HepG2 (cell line): ENCODE measurements around the gene CLUH. TPM values are rescaled to one million over a fixed set of nuclear protein-coding genes. Genes with fewer than 3 reads are reported as not detected.

Experiments
- ATAC-seq: fragments of 200-7000 bp; cut with Tn5 transposase; 3 replicates; pipeline ENCODE4 v1.9.1; 2020; ENCODE audit warnings: mild to moderate bottlenecking, moderate library complexity
- BruUV-seq: library from RNA; stranded (reverse); fragments of 400-500 nt; replicated peaks from 2 replicates; lab custom pipeline; 2021; lab: Mats Ljungman, UMichigan
- CTCF ChIA-PET: fragments of 300-600 bp; formaldehyde crosslinking; extraction: SDS; loops from one replicate; lab custom pipeline; 2021; ENCODE audit warnings: low total read pairs, inconsistent platforms, low intra/inter-chr PET ratio; lab: Yijun Ruan, JAX
- POLR2A ChIA-PET: fragments of 350-600 bp; sonication (Branson Sonifier 250); formaldehyde crosslinking; loops from one replicate; lab custom pipeline; 2020; ENCODE audit warnings: antibody characterized with exemption, inconsistent platforms; lab: Yijun Ruan, JAX
- DNase-seq: peaks from one replicate; pipeline ENCODE4 v3.0.0-alpha.2; 2015; ENCODE audit warnings: low spot score
- FAIRE-seq: peaks from 3 replicates; lab custom pipeline; 2011; peaks lifted over from hg19 to GRCh38; lab: Jason Lieb, UNC
- H2AFZ ChIP-seq: one replicate; pipeline ENCODE4 v1.6.1; 2011; ENCODE audit warnings: low read length, inconsistent platforms
- H3K27ac ChIP-seq: fragments of 300-600 bp; 3 replicates; pipeline ENCODE4 v1.8.0; 2011; ENCODE audit warnings: mixed run types, mild to moderate bottlenecking, mixed read lengths, low read length, inconsistent platforms; ENCODE audit not compliant: insufficient read depth; ENCODE audit errors: extremely low read length
- H3K27me3 ChIP-seq, 2 experiments: fragments of 200-600 bp in 1 of 2; 2 replicates in 1 of 2; 3 replicates in 1 of 2; pipeline versions ENCODE4 v1.6.0 to v1.8.0; 2011; ENCODE audit warnings: low read length in 2 of 2, mild to moderate bottlenecking in 2 of 2, moderate library complexity in 2 of 2, inconsistent platforms in 1 of 2; ENCODE audit not compliant: insufficient read depth in 2 of 2, control insufficient read depth in 1 of 2
- H3K36me3 ChIP-seq, 2 experiments: fragments of 200-600 bp in 1 of 2; replicated peaks in 1 of 2; 2 replicates in 1 of 2; 3 replicates in 1 of 2; pipeline versions ENCODE4 v1.5.1 to v1.8.0; 2011; ENCODE audit warnings: low read length in 2 of 2, inconsistent platforms in 1 of 2; ENCODE audit not compliant: insufficient read depth in 2 of 2, control insufficient read depth in 1 of 2
- H3K4me1 ChIP-seq: 2 replicates; pipeline ENCODE4 v1.5.1; 2012; ENCODE audit warnings: low read length, inconsistent platforms; ENCODE audit not compliant: insufficient read depth
- H3K4me2 ChIP-seq: 2 replicates; pipeline ENCODE4 v1.6.0; 2011; ENCODE audit warnings: low read depth, low read length, inconsistent platforms
- H3K4me3 ChIP-seq, 3 experiments: fragments of 200-600 bp in 1 of 3; sonication (generic), shearing (Covaris generic) in 1 of 3; replicated peaks in 1 of 3; 2 replicates each; pipeline ENCODE4 v1.5.1; 2011 to 2016; ENCODE audit warnings: low read length in 3 of 3, inconsistent platforms in 2 of 3, low read depth in 2 of 3, mild to moderate bottlenecking in 2 of 3, control low read depth in 1 of 3, mixed read lengths in 1 of 3; ENCODE audit not compliant: insufficient read depth in 1 of 3
- H3K79me2 ChIP-seq: one replicate; pipeline ENCODE4 v1.6.1; 2011; ENCODE audit warnings: low read length, inconsistent platforms; ENCODE audit not compliant: insufficient read depth
- H3K9ac ChIP-seq: 2 replicates; pipeline ENCODE4 v1.6.0; 2011; ENCODE audit warnings: mild to moderate bottlenecking, low read depth, low read length, inconsistent platforms; ENCODE audit not compliant: insufficient read depth
- H3K9me3 ChIP-seq: 2 replicates; pipeline ENCODE4 v1.5.1; 2012; ENCODE audit warnings: mild to moderate bottlenecking, low read length
- H4K20me1 ChIP-seq: 2 replicates; pipeline ENCODE4 v1.6.0; 2011; ENCODE audit warnings: inconsistent platforms, mild to moderate bottlenecking, low read length, moderate library complexity; ENCODE audit not compliant: insufficient read depth
- ARNT ChIP-seq: fragments of 450-650 bp; IDR thresholded peaks from 2 replicates; pipeline ENCODE4 v1.6.1; 2017
- CHCHD3 ChIP-seq: sonication (generic); formaldehyde crosslinking; IDR thresholded peaks from 2 replicates; pipeline ENCODE4 v1.8.0; 2022; ENCODE audit warnings: mild to moderate bottlenecking, missing genetic modification reagents, moderate library complexity
- FOXK1 ChIP-seq: sonication (generic); formaldehyde crosslinking; IDR thresholded peaks from 2 replicates; pipeline ENCODE4 v1.4.0; 2020; ENCODE audit warnings: low read depth, missing genetic modification reagents, borderline replicate concordance
- SAFB2 ChIP-seq: sonication (generic); formaldehyde crosslinking; IDR thresholded peaks from 2 replicates; pipeline ENCODE4 v1.5.1; 2020; ENCODE audit warnings: missing genetic modification reagents, low read depth, mild to moderate bottlenecking, borderline replicate concordance
- TAF1 ChIP-seq: sonication (generic); formaldehyde crosslinking; IDR thresholded peaks from 2 replicates; pipeline ENCODE4 v1.4.0; 2020; ENCODE audit warnings: missing genetic modification reagents
- WGBS: methylation state at CpG from one replicate; pipeline ENCODE4 v1.1.6; 2017; ENCODE audit warnings: low lambda C conversion rate; 5-methylcytosine and 5-hydroxymethylcytosine counted together
- in situ Hi-C: cut with HindIII; loops from 2 replicates; pipeline ENCODE4 v1.10.0; 2017; ENCODE audit warnings: low pct_unique_long_range_greater_than_20kb; ENCODE audit not compliant: extremely low pct_ligation_motif_present
- intact Hi-C: fragments of 100-400 bp; cut with micrococcal nuclease; formaldehyde crosslinking; loops from one replicate; pipeline ENCODE4 v1.10.0; 2022; ENCODE audit not compliant: unreplicated experiment
- polyA plus RNA-seq, 8 experiments: library from polyadenylated mRNA; depleted of rRNA in 3 of 8; stranded (reverse) in 7 of 8; unstranded in 1 of 8; fragments of >200 nt; fragmentation: Illumina TruSeq in 4 of 8; extraction: Trizol in 4 of 8; gene quantifications; 2 replicates each; pipeline versions ENCODE4 v1.2.1 to v1.2.3, GENCODE V29; 2011 to 2016; ENCODE audit warnings: low read depth in 4 of 8, missing spikeins in 1 of 8, mixed read lengths in 1 of 8; ENCODE audit not compliant: insufficient read depth in 1 of 8
- total RNA-seq, 5 experiments: library from RNA; depleted of rRNA; stranded (reverse); fragments of >200 nt; fragmentation: Illumina TruSeq; extraction: Trizol; gene quantifications; 2 replicates each; pipeline ENCODE4 v1.2.3, GENCODE V29; 2016; ENCODE audit warnings: low read depth in 1 of 5
- TF ChIP-seq, protein P1 (sequence below): conservative IDR thresholded peaks from 2 replicates; pipeline ENCODE4 v1.6.1; 2018; ENCODE audit warnings: missing genetic modification reagents
- TF ChIP-seq, protein P2 (sequence below): sonication (generic); formaldehyde crosslinking; IDR thresholded peaks from 2 replicates; pipeline ENCODE4 v1.5.0; 2020; ENCODE audit warnings: mild to moderate bottlenecking, missing genetic modification reagents

CLUH gene
- total and polyA plus RNA-seq, 2 of the 13 experiments (the other 11 are each of a cell fraction or from before 2014, with no cell fraction given) = 30.9 to 60.5 TPM

DNA sequence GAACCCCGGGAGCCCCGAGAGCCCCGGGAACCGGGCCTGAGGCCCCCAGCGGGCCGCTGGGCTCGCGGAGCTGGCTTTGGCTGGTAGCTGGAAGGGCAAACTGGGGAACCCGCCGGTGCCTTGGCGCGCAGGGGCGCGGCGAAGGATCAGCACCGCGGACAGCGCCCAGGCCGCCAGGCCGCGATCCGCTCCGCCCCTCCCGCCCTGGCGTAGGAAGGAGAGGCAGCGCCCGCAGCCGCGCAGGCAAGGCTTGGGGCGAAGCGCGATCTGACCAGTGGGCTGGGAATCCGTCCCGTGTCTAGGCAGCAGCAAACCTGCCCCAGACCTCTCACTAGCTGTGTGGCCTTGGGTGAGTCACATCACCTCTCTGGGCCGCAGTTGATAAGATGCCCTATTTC, 38.2 kb upstream of the CLUH start (continued):
- peak; percentile 48; the same call in 1 of the 2 replicates for TF ChIP-seq TAF1 (CRISPR knock-in tag)
- peak; percentile 81; the same call in 1 of the 2 replicates for TF ChIP-seq FOXK1 (CRISPR knock-in tag)
- TF ChIP-seq, protein P1, sequence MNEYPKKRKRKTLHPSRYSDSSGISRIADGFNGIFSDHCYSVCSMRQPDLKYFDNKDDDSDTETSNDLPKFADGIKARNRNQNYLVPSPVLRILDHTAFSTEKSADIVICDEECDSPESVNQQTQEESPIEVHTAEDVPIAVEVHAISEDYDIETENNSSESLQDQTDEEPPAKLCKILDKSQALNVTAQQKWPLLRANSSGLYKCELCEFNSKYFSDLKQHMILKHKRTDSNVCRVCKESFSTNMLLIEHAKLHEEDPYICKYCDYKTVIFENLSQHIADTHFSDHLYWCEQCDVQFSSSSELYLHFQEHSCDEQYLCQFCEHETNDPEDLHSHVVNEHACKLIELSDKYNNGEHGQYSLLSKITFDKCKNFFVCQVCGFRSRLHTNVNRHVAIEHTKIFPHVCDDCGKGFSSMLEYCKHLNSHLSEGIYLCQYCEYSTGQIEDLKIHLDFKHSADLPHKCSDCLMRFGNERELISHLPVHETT = peak; percentile 87; the same call in 1 of the 2 replicates
- peak; percentile 90 for TF ChIP-seq SAFB2 (CRISPR knock-in tag)
- TF ChIP-seq ARNT = no peak

DNA sequence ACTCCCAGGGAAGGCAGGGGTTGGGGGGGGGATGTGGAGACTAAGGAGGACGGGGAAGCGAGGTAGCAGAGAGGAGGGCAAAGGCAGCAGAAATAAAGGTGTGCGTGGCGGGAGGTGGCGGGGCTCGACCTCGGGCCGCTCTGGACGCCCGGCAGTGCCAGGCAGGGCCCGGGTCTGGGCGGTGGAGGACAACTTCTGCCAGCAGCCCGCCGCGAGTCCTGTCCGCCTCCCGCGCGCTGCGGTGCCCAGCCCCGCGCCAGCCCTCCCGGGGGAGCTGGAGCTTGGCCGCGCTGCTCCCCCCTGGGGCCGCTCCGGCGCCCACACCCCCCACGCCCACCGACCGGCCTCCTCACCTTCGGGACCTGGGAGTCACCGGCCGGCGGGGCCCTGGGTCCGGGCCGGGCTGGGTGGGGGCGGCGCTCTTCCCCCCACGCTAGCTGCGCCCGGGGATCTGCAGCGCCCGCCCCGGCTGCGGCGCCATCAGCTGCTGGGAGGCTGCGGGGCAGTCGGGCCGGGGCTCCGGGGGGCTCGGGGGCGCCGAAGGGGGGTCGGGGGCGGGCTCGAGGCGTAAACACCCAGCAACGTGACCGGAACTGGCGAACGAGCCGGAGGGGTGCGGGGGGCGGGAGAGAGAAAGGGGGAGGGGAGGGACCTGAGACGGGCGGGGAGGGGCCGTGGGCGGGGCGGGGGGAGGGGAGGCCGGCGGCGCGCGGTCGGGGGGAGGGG, 37.7 kb upstream of the CLUH start, which contains the start of gene CCDC92B:
Gene CCDC92B, minus strand, starts transcription at position 595 of the 726 bp plus-strand sequence. CDS start 14,507 bp downstream, outside the sequence.
- DNase-seq (no peak), ATAC-seq (peak; percentile 34)
- CTCF ChIA-PET = no interaction called here
- Histone ChIP-seq H3K4me2 (no peak within 1 kb of the TSS), H3K9me3 (no peaks in the 10 kb centered on the region), H3K4me3 (peak within 1 kb of the TSS in 1 of 3 experiments; percentile 28; a peak in 1 of 6 replicates), H4K20me1 (peaks cover 6% of the 10 kb centered on the region; the same call in 1 of the 2 replicates), H3K79me2 (no peaks in the 10 kb centered on the region), H3K4me1 (no peaks in the 10 kb centered on the region)
- WGBS = 22% methylated on average over 25 of the region's 76 CpGs
- TF ChIP-seq CHCHD3 (CRISPR knock-in tag) = no peak
- TF ChIP-seq, protein P2, sequence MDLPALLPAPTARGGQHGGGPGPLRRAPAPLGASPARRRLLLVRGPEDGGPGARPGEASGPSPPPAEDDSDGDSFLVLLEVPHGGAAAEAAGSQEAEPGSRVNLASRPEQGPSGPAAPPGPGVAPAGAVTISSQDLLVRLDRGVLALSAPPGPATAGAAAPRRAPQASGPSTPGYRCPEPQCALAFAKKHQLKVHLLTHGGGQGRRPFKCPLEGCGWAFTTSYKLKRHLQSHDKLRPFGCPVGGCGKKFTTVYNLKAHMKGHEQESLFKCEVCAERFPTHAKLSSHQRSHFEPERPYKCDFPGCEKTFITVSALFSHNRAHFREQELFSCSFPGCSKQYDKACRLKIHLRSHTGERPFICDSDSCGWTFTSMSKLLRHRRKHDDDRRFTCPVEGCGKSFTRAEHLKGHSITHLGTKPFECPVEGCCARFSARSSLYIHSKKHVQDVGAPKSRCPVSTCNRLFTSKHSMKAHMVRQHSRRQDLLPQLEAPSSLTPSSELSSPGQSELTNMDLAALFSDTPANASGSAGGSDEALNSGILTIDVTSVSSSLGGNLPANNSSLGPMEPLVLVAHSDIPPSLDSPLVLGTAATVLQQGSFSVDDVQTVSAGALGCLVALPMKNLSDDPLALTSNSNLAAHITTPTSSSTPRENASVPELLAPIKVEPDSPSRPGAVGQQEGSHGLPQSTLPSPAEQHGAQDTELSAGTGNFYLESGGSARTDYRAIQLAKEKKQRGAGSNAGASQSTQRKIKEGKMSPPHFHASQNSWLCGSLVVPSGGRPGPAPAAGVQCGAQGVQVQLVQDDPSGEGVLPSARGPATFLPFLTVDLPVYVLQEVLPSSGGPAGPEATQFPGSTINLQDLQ (CRISPR knock-in tag) = 0 out of 2 replicates have a peak, but pooled peaks have one; percentile 9
- TF ChIP-seq, all 625 proteins: peak for 1
- POLR2A ChIA-PET = interaction anchor here (1.1 kb wide), 1 partner anchor 38 kb away, joined by 4 read pairs; no protein-coding TSS in a partner anchor
- Histone ChIP-seq H3K9ac (no peak within 1 kb of the TSS), H2AFZ (no peak within 1 kb of the TSS), H3K36me3 (no peaks in the 10 kb centered on the region), H3K27me3 (peaks cover 2 to 41% of the 10 kb centered on the region in 2 experiments; a peak in 2 of 5 replicates), H3K27ac (no peak within 1 kb of the TSS)
- no peak for FAIRE-seq
- in situ Hi-C loops (no loop called here), intact Hi-C loops (no loop called here)
- BruUV-seq = no TSS peak
